Activated B cell treated with CpG ODN at 0.5 μM for 24 hours (primary cell): ENCODE results near the gene RHOH. TPM values are rescaled to one million over a fixed set of nuclear protein-coding genes. Genes with fewer than 3 reads are reported as not detected.

Experiments used
- ATAC-seq: fragments of 200-7000 bp; cut with Tn5 transposase; one replicate; pipeline ENCODE4 v1.10.0; 2021; ENCODE audit warnings: low read depth, mild to moderate bottlenecking, moderate library complexity
- CTCF ChIA-PET: fragments of 350-600 bp; sonication (Branson Sonifier 250); formaldehyde crosslinking; loops from one replicate; lab custom pipeline; 2021; ENCODE audit warnings: antibody characterized with exemption; lab: Charles Lee
- POLR2A ChIA-PET: fragments of 350-600 bp; sonication (Branson Sonifier 250); formaldehyde crosslinking; loops from one replicate; lab custom pipeline; 2021; ENCODE audit warnings: antibody characterized with exemption; lab: Charles Lee
- DNase-seq: peaks from one replicate; pipeline ENCODE4 v3.0.0; 2022
- H3K27ac Mint-ChIP-seq: one replicate; pipeline ENCODE4 v1.8.0; 2020; ENCODE audit warnings: mixed read lengths
- H3K27me3 Mint-ChIP-seq: one replicate; pipeline ENCODE4 v1.8.0; 2021; ENCODE audit warnings: mixed read lengths
- H3K36me3 Mint-ChIP-seq: one replicate; pipeline ENCODE4 v1.8.0; 2021; ENCODE audit warnings: low read depth, mixed read lengths
- H3K4me1 Mint-ChIP-seq: one replicate; pipeline ENCODE4 v1.8.0; 2021; ENCODE audit warnings: mixed read lengths
- H3K4me3 Mint-ChIP-seq: one replicate; pipeline ENCODE4 v1.8.0; 2020; ENCODE audit warnings: mild to moderate bottlenecking, mixed read lengths
- H3K9me3 Mint-ChIP-seq: one replicate; pipeline ENCODE4 v1.8.0; 2020; ENCODE audit warnings: mixed read lengths
- intact Hi-C: fragments of 100-400 bp; cut with micrococcal nuclease; formaldehyde crosslinking; loops from one replicate; pipeline ENCODE4 v1.15.1; 2024
- total RNA-seq: library from RNA; stranded (reverse); gene quantifications from 2 replicates; pipeline ENCODE4 v1.2.3, GENCODE V29; 2022
- TF ChIP-seq, protein P1 (sequence below): fragments of 200-600 bp; IDR thresholded peaks from one replicate; pipeline ENCODE4 v1.8.0; 2022; ENCODE audit warnings: antibody characterized with exemption, mild to moderate bottlenecking

The RHOH gene
- total RNA-seq, 1 donor from 2014 or later = 183 TPM

DNA sequence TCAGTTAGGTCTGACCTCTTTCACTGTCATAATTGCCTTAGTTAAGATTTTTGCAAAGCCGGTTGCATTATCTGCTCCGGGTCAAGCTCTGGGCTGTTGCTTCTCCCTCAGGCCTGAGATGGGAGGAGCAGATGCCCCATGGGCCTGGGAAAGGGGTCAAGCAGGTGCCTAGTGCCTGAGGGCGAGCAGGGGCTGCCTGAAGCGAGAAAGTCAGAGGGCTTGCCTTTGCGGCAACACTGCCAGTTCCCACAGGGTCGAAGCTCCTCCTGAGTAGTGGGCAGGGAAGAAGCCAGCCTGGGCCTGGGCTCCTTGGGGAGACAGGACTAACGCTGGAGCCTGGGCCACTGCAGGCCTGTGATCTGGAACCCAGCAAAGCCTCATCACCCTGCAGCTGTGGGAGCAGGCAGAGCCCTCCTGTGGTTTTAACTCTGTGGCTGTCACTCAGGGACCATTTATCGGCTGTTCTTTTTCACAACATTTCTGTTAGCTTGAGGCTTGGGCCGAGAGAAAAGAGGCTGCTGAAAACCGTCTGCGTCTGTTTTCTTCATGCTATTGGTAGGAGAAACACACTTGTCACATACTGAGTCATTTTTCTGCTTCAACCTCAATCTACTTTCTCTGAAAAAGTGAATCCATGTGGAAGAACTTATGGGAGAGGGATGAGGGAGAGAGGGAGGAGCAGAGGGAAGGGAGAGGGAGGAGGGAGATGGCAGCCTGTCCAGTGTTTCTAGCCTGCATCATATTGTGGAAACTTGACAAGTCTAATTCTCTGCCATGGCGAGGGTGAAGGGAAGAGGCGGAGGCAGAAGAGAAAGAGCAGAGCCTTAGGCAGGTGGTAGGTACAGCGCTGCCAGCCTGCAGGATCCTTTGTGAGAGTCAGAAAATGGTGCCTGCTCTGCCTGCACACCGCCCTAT lies 68.4 kb downstream of the RHOH start:
- POLR2A ChIA-PET = interaction anchor here (0.6 to 0.9 kb wide), 5 partner anchors 11 to 633 kb away, joined by 3 to 10 read pairs (median 4); no protein-coding TSS in a partner anchor
- CTCF ChIA-PET = no interaction called here
- Mint-ChIP-seq H3K9me3 (no peaks in the 10 kb centered on the region), H3K27me3 (no peaks in the 10 kb centered on the region), H3K36me3 (no peaks in the 10 kb centered on the region), H3K4me3 (peak overlapping the region; percentile 50), H3K4me1 (peaks cover 36% of the 10 kb centered on the region), H3K27ac (peak overlapping the region; percentile 66)
- intact Hi-C loops = loop anchor here (1.0 kb wide), 1 partner anchor 40 kb away; no protein-coding TSS in a partner anchor
- DNase-seq = no peak
- TF ChIP-seq, protein P1, sequence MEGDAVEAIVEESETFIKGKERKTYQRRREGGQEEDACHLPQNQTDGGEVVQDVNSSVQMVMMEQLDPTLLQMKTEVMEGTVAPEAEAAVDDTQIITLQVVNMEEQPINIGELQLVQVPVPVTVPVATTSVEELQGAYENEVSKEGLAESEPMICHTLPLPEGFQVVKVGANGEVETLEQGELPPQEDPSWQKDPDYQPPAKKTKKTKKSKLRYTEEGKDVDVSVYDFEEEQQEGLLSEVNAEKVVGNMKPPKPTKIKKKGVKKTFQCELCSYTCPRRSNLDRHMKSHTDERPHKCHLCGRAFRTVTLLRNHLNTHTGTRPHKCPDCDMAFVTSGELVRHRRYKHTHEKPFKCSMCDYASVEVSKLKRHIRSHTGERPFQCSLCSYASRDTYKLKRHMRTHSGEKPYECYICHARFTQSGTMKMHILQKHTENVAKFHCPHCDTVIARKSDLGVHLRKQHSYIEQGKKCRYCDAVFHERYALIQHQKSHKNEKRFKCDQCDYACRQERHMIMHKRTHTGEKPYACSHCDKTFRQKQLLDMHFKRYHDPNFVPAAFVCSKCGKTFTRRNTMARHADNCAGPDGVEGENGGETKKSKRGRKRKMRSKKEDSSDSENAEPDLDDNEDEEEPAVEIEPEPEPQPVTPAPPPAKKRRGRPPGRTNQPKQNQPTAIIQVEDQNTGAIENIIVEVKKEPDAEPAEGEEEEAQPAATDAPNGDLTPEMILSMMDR = no peak
- ATAC-seq = peak; percentile 52

DNA sequence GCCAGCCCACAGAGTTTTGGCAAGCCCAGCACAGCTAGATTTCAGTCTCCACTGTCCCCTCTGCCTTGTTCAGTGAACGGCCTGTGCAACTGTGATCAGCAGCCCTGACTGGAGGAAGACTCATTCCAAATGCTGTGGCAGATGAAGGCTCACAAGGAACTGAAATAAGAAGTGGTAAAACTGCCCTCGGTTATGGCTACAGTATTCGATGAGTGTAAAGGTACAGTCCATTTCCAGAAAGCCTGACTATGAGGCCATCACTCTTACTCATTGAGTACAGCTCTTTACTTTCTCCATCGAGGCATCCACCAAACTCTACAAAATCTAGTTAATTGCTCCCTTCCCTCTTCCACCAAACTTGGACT lies 69.1 kb downstream of the RHOH start:
- POLR2A ChIA-PET = interaction anchor here (0.9 kb wide), 1 partner anchor 11 kb away, joined by 3 read pairs; no protein-coding TSS in a partner anchor
- Mint-ChIP-seq H3K36me3 (no peaks in the 10 kb centered on the region), H3K27me3 (no peaks in the 10 kb centered on the region), H3K9me3 (no peaks in the 10 kb centered on the region), H3K4me1 (peaks cover 36% of the 10 kb centered on the region), H3K4me3 (no peak overlapping the region), H3K27ac (peak overlapping the region; percentile 66)
- TF ChIP-seq, protein P1 = no peak
- ATAC-seq (no peak), DNase-seq (no peak)
- CTCF ChIA-PET = no interaction called here
- intact Hi-C loops = loop anchor here (1.0 kb wide), 1 partner anchor 39 kb away; no protein-coding TSS in a partner anchor

DNA sequence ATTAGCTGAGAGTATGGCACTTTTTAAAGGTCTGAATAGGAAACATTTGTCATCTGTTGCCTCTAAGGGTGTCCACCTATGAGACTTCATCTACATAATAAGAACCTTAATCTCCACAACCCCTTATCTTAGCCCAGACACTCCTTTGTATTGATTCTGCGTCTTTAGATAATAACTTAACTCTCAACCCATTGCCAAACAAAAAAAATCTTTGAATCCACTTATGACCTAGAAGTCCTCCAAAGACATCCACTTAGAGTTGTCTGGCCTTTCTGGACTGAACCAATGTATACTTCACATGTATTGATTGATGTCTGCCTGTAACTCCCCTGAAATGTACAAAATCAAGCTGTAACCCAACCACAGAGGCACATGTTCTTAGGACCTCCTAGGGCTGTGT lies 72.3 kb downstream of the RHOH start:
- no peak for DNase-seq
- no peak for ATAC-seq
- CTCF ChIA-PET = no interaction called here
- POLR2A ChIA-PET = no interaction called here
- TF ChIP-seq, protein P1 = no peak
- no peaks in the 10 kb centered on the region for H3K9me3 Mint-ChIP-seq
- intact Hi-C loops = no loop called here
- no peak overlapping the region for H3K27ac Mint-ChIP-seq
- no peak overlapping the region for H3K4me3 Mint-ChIP-seq
- no peaks in the 10 kb centered on the region for H3K36me3 Mint-ChIP-seq
- peaks cover 29% of the 10 kb centered on the region for H3K4me1 Mint-ChIP-seq
- no peaks in the 10 kb centered on the region for H3K27me3 Mint-ChIP-seq

DNA sequence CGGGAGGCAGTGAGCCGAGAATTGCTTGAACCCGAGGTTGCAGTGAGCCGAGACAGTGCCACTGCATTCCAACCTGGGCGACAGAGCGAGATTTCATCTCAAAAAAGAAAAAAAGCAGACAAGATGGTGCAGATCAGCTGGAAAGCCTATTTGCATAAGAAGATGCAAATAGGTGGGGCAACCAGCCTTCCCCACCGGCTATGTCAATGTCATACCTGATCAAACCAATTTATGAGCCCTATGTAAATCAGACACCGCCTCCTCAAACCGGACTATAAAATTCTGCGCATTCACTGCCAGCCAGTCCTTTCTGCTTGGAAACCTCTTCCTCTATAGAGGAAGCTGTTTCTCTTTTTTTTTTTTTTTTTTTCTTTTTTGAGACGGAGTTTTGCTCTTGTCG lies 73.8 kb downstream of the RHOH start:
- POLR2A ChIA-PET = interaction anchor here (0.6 to 1.3 kb wide), 2 partner anchors 37 to 74 kb away, joined by 3 to 8 read pairs; no protein-coding TSS in a partner anchor
- DNase-seq (no peak), ATAC-seq (no peak)
- no peaks in the 10 kb centered on the region for H3K27me3 Mint-ChIP-seq
- no peak overlapping the region for H3K27ac Mint-ChIP-seq
- no peaks in the 10 kb centered on the region for H3K36me3 Mint-ChIP-seq
- H3K4me3 Mint-ChIP-seq = no peak overlapping the region
- CTCF ChIA-PET = interaction anchor here (1.2 kb wide), 1 partner anchor 39 kb away, joined by 5 read pairs; no protein-coding TSS in a partner anchor
- intact Hi-C loops = no loop called here
- TF ChIP-seq, protein P1 = no peak
- H3K9me3 Mint-ChIP-seq = no peaks in the 10 kb centered on the region
- peaks cover 22% of the 10 kb centered on the region for H3K4me1 Mint-ChIP-seq
